Measurements from ENCODE around the gene FMOD.

The FMOD gene

GRCh38 chr1:203295796-203296195 is 55.1 kb downstream of the FMOD start:
- H3K36me3 ChIP-seq (ENCODE audit: control insufficient read depth, insufficient read depth, low read length) = no peaks in the 10 kb centered on the region
- no peak overlapping the region for H3K27ac ChIP-seq (ENCODE audit: low read depth, low read length)
- no peaks in the 10 kb centered on the region for H3K27me3 ChIP-seq (ENCODE audit: control insufficient read depth, insufficient read depth, low read length)
- no peak overlapping the region for H3K9ac ChIP-seq (ENCODE audit: low read length)
- no peak overlapping the region for H3K4me3 ChIP-seq (ENCODE audit: low read length)
- H3K4me1 ChIP-seq (ENCODE audit: control insufficient read depth, insufficient read depth, low read length) = peaks cover 8% of the 10 kb centered on the region

- H3K27me3 ChIP-seq (ENCODE audit: control insufficient read depth, insufficient read depth, low read length) = no peaks in the 10 kb centered on the region
- H3K4me3 ChIP-seq (ENCODE audit: low read length) = peak overlapping the region; percentile 48
- peak overlapping the region; percentile 95 for H3K27ac ChIP-seq (ENCODE audit: low read depth, low read length)
- peak overlapping the region; percentile 29 for H3K9ac ChIP-seq (ENCODE audit: low read length)
- peaks cover 19% of the 10 kb centered on the region for H3K4me1 ChIP-seq (ENCODE audit: control insufficient read depth, insufficient read depth, low read length)
- H3K36me3 ChIP-seq (ENCODE audit: control insufficient read depth, insufficient read depth, low read length) = no peaks in the 10 kb centered on the region
Measured at GRCh38 chr1:203291201-203292096, 59.5 kb downstream of the FMOD start.
